Glomerular endothelial cell (primary cell): ENCODE data around the gene AP2A2. TPM values are rescaled to one million over a fixed set of nuclear protein-coding genes. Genes with fewer than 3 reads are reported as not detected.

Experiments
- DNase-seq: peaks from one replicate; pipeline ENCODE4 v3.0.0-alpha.2; 2011; ENCODE audit warnings: low read depth, low spot score; ENCODE audit errors: extremely low read depth
- total RNA-seq: library from RNA; depleted of rRNA; stranded (reverse); fragments of >200 nt; gene quantifications from 2 replicates; pipeline ENCODE4 v1.2.3, GENCODE V29; 2015

AP2A2 gene
- total RNA-seq, 1 donor from 2014 or later: 129 TPM

- no peak for DNase-seq
Observed at GRCh38 chr11:898540-899190, 27.0 kb upstream of the AP2A2 start.

GRCh38 chr11:899724-900123, 25.9 kb upstream of the AP2A2 start:
- no peak for DNase-seq

DNA sequence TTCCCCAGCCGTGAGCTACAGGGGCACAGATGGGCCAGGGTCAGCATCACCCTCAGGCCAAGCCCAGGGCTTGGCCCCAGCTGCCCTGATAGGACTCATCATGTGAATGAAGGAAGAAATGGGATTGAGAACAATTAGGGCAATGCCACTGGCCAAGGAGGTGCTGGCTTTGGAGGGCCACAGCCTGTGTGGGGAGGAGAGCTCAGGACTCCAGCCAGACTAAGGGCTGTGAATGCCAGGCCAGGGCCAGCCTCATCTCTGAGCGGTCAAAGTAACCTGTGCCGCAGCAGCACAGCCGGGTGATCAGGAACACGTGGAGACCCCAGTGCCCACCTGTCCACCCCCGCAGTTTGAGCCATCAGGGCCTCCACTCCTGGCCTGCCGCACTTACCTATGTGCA, 25.1 kb upstream of the AP2A2 start:
- no peak for DNase-seq

DNA sequence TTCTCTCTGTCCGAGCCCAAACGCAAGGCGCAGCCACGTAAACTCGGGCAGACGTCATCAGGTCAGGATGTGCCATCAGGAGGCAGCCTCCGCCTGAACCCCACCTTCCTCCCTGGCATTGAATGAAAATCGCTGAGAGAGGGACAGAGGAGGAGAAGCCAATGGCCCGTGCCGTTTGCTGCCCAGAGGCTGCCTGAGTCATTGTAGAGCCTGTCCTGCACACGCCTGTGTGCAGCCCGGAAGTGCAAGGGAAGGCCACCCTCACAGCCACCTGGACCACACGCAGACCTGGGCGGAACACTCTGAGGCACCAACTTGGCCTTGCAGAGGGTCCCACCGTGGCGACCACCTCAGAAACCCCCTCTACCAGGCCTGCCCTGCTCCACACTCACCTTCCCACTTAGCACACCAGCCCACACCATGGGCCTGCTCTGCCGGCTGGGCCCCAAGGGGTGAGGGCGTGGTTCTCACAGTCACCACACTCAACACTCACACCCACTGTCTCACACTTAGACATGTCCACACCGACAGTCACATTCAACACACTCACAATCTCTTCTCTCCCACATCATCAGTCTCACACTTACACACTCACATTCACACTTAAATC, 24.1 kb upstream of the AP2A2 start:
- no peak for DNase-seq

DNA sequence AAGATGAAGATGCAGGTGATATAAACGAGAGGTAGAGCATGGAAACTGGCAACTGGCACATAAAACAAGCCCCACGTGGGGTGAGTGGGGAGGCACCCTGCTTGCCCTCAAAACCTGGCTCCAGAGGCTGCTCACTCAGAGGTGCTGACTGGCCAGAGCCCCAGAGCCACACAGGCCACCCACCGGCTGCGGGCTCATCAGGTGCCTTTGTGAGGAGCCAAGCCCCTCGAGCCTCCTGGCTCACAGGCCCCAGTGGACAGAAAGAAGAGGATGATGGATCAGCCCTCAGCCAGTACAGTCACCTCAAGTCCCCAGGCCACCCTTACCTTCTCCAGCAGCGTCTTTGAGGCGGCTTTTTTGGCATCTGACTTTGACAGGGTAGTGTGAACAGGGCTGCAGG, 21.3 kb upstream of the AP2A2 start:
- DNase-seq: no peak

- DNase-seq: no peak
Observed at GRCh38 chr11:905952-906351, 19.7 kb upstream of the AP2A2 start.

DNA sequence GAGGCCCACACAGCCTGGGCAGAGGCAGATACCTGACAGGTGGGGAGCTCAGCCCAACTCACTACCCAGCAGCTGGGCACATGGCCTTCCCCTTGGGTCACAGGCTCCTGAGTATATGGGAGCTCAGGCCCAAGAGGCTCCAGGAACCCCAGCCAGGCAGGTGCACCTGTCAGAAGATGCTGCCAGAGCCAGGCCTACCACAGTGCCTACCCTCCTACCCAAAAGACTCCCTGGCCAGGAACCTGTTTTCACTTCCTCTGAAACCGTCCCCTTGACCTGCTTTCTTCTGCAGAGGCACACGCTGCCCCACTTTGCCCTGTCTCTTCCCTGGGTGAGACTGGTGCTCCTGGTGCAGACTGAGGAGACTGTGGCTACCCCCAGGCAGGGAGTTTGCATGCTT, 18.0 kb upstream of the AP2A2 start:
- no peak for DNase-seq

DNA sequence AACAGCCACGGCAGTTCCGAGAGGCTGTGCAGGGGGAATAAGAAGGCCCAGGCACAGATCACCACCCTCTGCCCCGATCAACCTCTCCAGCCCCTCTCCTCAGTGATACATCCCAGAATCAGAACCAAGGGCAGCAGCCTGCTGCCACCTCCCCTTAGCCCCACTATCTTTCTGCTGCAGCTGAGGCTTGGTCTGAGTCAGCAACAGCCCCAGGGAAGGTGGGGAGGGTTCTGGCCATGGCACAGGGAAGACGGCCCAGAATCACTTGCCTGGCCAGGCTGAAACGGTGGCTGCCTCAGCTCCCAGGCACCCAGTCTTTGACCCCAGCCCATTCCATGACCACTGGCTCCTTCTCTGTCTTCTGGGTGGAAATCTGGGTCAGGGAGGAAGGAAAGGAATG, 17.4 kb upstream of the AP2A2 start:
- DNase-seq: no peak

GRCh38 chr11:909406-909805, 16.3 kb upstream of the AP2A2 start:
- DNase-seq: no peak

- no peak for DNase-seq
Observed at GRCh38 chr11:910044-910588, 15.6 kb upstream of the AP2A2 start.

DNA sequence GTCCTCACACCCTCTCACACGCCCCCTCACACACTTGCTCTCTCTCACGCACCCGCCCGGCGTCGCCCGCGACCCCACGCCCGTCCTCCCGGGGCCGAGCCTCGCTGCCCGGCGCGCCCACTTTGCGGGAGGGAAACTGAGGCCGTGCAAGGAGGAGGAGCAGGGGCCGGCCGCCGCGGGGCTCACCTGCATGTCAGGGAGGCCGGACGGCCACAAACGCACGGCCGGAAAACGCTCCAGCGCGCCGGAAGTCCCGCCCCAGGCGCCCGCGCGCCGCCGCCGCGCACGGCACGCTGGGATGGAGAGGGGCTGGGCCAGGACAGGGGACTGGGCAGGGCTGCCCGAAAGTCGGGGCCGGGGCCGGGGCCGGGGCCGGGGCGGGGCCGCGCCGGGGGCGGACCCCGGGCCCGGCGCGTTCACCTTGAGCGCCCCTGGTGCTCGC, 15.1 kb upstream of the AP2A2 start, which contains the start of gene CHID1:
CHID1 (minus strand) TSS at position 222 of the 442 bp plus-strand sequence. CDS start 5,994 bp downstream, outside the sequence.
- no peak for DNase-seq

DNA sequence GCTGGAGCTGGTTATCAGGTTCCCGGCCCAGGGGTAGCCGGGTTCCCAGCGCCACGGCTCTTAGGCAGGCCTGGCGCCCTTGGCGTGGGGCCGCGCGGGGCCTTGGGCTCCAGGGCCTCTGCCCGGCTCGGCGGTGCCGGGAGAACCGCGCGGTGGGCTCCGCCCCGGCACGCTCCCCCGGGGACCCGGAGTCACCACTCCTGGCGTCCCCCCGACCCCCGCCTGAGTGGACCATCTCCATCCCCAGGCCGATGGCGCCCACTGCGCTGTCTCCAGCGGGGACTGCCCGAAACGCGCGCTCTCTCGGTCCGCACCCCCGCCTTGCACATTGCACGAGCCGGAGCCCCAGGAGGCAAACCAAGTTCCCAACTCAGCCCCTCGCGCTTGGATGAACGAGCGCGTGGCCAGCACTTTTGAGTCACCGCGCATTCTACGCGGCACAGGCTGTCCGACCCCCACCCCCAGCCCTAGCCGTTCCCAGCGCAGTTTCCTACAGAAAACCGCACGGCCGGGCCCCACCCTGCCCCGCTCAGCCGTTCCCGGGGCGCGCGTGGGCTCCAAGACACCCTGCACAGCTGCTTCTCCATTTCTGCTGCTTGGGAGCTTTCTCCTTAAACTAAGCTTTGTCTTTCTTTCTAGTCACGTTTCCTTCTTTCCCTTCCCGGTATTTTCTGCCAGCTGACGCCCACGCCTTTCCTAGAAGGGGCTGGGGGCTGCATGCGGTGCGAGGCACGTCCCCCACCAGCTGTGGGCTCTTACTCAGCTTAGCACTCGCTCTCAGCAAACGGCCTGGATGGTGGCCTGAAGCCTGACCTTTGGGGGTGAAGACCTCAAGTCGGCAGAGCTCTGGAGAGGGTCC, 14.4 kb upstream of the AP2A2 start:
- no peak for DNase-seq

GRCh38 chr11:911890-912219, 13.8 kb upstream of the AP2A2 start:
- no peak for DNase-seq

- no peak for DNase-seq
Observed at GRCh38 chr11:912266-912665, 13.4 kb upstream of the AP2A2 start.

DNA sequence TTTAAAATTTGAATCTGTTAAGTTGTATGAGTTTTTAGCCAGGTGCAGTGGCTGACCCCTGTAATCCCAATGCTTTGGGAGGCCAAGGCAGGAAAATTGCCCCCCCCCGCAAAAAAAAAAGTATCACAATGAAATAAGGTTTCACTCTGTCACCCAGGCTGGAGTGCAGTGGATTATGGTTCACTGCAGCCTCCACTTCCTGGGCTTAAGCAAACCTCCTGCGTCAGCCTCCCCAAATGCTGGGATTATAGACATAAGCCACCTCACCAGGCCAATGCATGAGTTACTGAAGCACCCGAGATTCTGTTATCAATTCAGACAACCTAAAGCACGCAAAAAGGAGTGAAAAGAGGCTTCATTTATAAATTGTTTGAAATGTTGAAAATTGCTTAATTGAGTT, 12.6 kb upstream of the AP2A2 start:
- DNase-seq: no peak

- no peak for DNase-seq
Observed at GRCh38 chr11:914204-914603, 11.5 kb upstream of the AP2A2 start.

- no peak for DNase-seq
Observed at GRCh38 chr11:914747-915501, 10.7 kb upstream of the AP2A2 start.

- no peak for DNase-seq
Observed at GRCh38 chr11:917426-917825, 8.2 kb upstream of the AP2A2 start.

DNA sequence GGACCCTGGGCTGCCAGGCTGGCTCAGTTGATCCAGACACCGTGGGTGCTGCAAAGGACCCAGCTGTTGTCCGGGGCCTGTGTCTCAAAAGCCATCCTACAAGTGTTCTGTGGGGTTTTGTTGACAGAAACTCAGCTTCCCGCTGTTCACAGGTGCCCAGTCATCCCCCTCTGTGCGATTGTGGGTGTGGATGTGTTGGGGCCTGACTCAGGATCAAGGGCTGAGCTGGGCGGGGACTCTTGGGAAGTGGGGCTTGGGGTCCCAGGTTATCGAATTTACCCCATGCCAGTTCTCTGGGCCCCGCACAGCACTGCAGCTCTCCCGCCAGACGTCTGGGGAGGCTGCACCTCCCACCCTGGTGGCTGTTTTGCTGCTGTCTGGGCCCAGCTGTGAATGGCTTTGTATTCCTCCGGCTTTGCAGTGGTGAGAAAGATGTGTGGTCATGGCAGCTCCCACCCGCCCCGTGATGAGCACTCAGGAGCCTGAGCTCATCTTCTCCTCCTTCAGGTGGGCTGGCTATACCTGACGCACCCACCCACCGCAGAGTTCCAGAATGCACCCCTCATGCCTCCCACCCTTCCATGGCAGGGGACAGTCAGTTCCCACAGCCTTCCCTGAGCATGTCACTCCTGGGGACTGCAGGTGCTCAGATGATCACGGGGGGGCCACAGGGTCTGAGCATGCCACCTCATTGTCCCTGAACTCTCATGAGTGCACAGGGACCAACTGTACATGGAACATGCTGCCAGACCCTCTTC, 3.6 kb upstream of the AP2A2 start:
- DNase-seq: no peak
